Mesenchymal stem cell (in vitro differentiated cells and primary cell): ENCODE results near the gene CRYBG1.

Source experiments
- DNase-seq: peaks from one replicate; pipeline ENCODE4 v3.0.0-alpha.2; 2013
- H2AFZ ChIP-seq: one replicate; pipeline ENCODE4 v1.6.1; 2013; ENCODE audit warnings: low read depth, mild to moderate bottlenecking, control low read depth, inconsistent platforms, low read length, moderate library complexity
- H2AK5ac ChIP-seq: 2 replicates; pipeline ENCODE4 v1.6.1; 2013; ENCODE audit warnings: low read length, moderate library complexity, mild to moderate bottlenecking, inconsistent platforms; ENCODE audit not compliant: severe bottlenecking
- H2BK120ac ChIP-seq: one replicate; pipeline ENCODE4 v1.6.1; 2013; ENCODE audit warnings: low read depth, mild to moderate bottlenecking, inconsistent platforms, low read length, moderate library complexity
- H2BK12ac ChIP-seq, 2 experiments: one replicate each; pipeline ENCODE4 v1.6.1; 2013; ENCODE audit warnings: inconsistent platforms in 2 of 2, low read length in 2 of 2, mild to moderate bottlenecking in 2 of 2, moderate library complexity in 2 of 2, control low read depth in 1 of 2
- H2BK15ac ChIP-seq: one replicate; pipeline ENCODE4 v1.6.1; 2013; ENCODE audit warnings: mild to moderate bottlenecking, low read depth, inconsistent platforms; ENCODE audit not compliant: poor library complexity, severe bottlenecking
- H2BK5ac ChIP-seq: 2 replicates; pipeline ENCODE4 v1.6.1; 2013; ENCODE audit warnings: low read depth, mild to moderate bottlenecking, low read length, control low read depth, inconsistent platforms; ENCODE audit not compliant: poor library complexity, severe bottlenecking
- H3K14ac ChIP-seq, 2 experiments: one replicate each; pipeline ENCODE4 v1.6.1; 2013; ENCODE audit warnings: inconsistent platforms in 2 of 2, low read length in 2 of 2, control low read depth in 1 of 2, mild to moderate bottlenecking in 1 of 2, moderate library complexity in 1 of 2
- H3K18ac ChIP-seq, 2 experiments: one replicate each; pipeline ENCODE4 v1.6.1; 2013; ENCODE audit warnings: inconsistent platforms in 2 of 2, low read length in 2 of 2, control low read depth in 1 of 2, low read depth in 1 of 2, mild to moderate bottlenecking in 1 of 2
- H3K23ac ChIP-seq, 2 experiments: one replicate each; pipeline ENCODE4 v1.6.1; 2013; ENCODE audit warnings: inconsistent platforms in 2 of 2, low read length in 2 of 2, mild to moderate bottlenecking in 2 of 2, moderate library complexity in 2 of 2, control low read depth in 1 of 2
- H3K27ac ChIP-seq: 2 replicates; pipeline ENCODE4 v1.5.1; 2013; ENCODE audit warnings: mild to moderate bottlenecking, moderate library complexity, low read length, control low read depth, inconsistent platforms; ENCODE audit not compliant: poor library complexity, severe bottlenecking
- H3K27me3 ChIP-seq, 2 experiments: 2 replicates each; pipeline versions ENCODE4 v1.6.1 to v1.7.0; 2013; ENCODE audit warnings: low read length in 2 of 2, mild to moderate bottlenecking in 2 of 2, moderate library complexity in 2 of 2, control low read depth in 1 of 2, inconsistent platforms in 1 of 2; ENCODE audit not compliant: control insufficient read depth in 1 of 2, insufficient read depth in 1 of 2
- H3K36me3 ChIP-seq, 2 experiments: 2 replicates each; pipeline versions ENCODE4 v1.6.1 to v1.7.0; 2013; ENCODE audit warnings: low read length in 2 of 2, control low read depth in 1 of 2, inconsistent platforms in 1 of 2, low read depth in 1 of 2, mild to moderate bottlenecking in 1 of 2; ENCODE audit not compliant: insufficient read depth in 2 of 2, control insufficient read depth in 1 of 2
- H3K4ac ChIP-seq, 2 experiments: one replicate each; pipeline ENCODE4 v1.6.1; 2013; ENCODE audit warnings: inconsistent platforms in 2 of 2, low read length in 2 of 2, mild to moderate bottlenecking in 2 of 2, moderate library complexity in 2 of 2, control low read depth in 1 of 2, low read depth in 1 of 2
- H3K4me1 ChIP-seq: 2 replicates; pipeline ENCODE4 v1.6.1; 2013; ENCODE audit warnings: low read depth, low read length, control low read depth; ENCODE audit not compliant: control insufficient read depth, insufficient read depth
- H3K4me2 ChIP-seq: 2 replicates; pipeline ENCODE4 v1.6.1; 2013; ENCODE audit warnings: low read length, mild to moderate bottlenecking, inconsistent platforms; ENCODE audit not compliant: poor library complexity, severe bottlenecking
- H3K4me3 ChIP-seq, 2 experiments: 2 replicates each; pipeline versions ENCODE4 v1.5.1 to v1.7.0; 2013; ENCODE audit warnings: low read length in 2 of 2, mild to moderate bottlenecking in 2 of 2, control low read depth in 1 of 2, low read depth in 1 of 2; ENCODE audit not compliant: insufficient read depth in 1 of 2
- H3K79me1 ChIP-seq: replicated peaks from 2 replicates; pipeline ENCODE4 v1.6.1; 2013; ENCODE audit warnings: mild to moderate bottlenecking, control low read depth, low read length, inconsistent platforms; ENCODE audit not compliant: poor library complexity, severe bottlenecking
- H3K9ac ChIP-seq: 2 replicates; pipeline ENCODE4 v1.7.0; 2013; ENCODE audit warnings: mild to moderate bottlenecking, low read length, moderate library complexity
- H3K9me3 ChIP-seq: 2 replicates; pipeline ENCODE4 v1.7.0; 2013; ENCODE audit warnings: mild to moderate bottlenecking, low read length; ENCODE audit not compliant: control insufficient read depth
- H4K8ac ChIP-seq: one replicate; pipeline ENCODE4 v1.6.1; 2013; ENCODE audit warnings: inconsistent platforms, mild to moderate bottlenecking, low read length, moderate library complexity
- H4K91ac ChIP-seq: one replicate; pipeline ENCODE4 v1.6.1; 2013; ENCODE audit warnings: mild to moderate bottlenecking, low read length, inconsistent platforms
- WGBS: methylation state at CpG from one replicate; pipeline ENCODE4 v1.1.7; 2013; ENCODE audit warnings: mixed read lengths; 5-methylcytosine and 5-hydroxymethylcytosine counted together

CRYBG1 gene

DNA sequence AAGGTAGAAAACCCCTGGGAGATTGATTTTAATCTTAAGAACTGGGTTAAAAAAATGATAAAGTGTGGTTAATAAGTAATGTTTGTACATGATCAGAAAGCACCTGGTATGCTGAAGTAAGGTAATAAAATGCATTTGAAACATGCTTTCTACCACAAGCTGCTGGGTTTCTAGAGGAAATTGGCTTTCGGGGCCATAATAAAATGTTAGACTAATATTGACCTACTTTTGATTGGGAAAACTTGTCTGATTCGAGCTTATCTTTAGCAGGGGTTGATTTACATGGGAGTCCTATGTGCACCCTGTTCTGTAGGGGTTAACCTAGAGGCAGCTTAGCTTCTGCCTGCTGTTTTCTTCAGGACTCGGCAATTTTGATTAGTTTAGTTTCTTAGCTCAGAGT is 50.5 kb downstream of the CRYBG1 start:
- Histone ChIP-seq H3K9ac (no peak overlapping the region), H3K36me3 (no peaks in the 10 kb centered on the region), H3K14ac (no peak overlapping the region), H2BK15ac (no peak overlapping the region), H3K18ac (no peak overlapping the region), H3K4me2 (no peak overlapping the region), H2AFZ (no peak overlapping the region), H3K9me3 (no peaks in the 10 kb centered on the region), H3K79me1 (no peaks in the 10 kb centered on the region), H2BK120ac (no peak overlapping the region), H3K4me3 (no peak overlapping the region), H2AK5ac (no peak overlapping the region), H3K27me3 (peaks cover 19 to 31% of the 10 kb centered on the region in 2 experiments), H4K8ac (no peak overlapping the region), H3K4me1 (no peaks in the 10 kb centered on the region), H2BK12ac (no peak overlapping the region), H3K27ac (no peak overlapping the region), H3K23ac (no peak overlapping the region), H3K4ac (no peak overlapping the region), H2BK5ac (no peak overlapping the region), H4K91ac (no peak overlapping the region)
- no peak for DNase-seq
- WGBS, result 80% methylated on average over 2 of the region's 3 CpGs

DNA sequence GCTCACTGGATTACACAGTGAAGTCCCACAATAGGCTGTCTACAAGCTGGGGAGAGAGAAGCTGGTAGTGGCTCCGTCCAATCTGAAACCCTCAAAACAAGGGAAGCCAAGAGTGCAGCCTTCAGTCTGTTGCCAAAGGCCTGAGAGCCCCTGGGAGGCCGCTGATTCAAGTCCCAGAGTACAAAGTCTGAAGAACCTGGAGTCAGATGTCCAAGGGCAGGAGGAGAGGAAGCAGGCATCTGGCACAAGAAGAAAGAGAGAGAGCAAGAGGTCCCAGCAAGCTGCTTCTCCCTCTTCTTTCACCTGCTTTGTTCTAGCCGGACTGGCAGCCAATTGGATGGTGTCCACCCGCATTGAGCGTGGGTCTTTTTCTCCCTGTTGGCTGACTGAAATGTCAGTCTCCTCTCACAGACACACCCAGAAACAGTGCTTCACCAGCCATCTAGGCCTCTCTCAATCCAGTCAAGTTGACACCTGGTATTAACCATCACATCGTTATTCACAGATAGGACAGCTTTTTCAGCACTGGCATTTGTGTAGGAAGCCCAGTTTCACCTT is 51.2 kb downstream of the CRYBG1 start:
- WGBS, result 87% methylated on average over 6 of the region's 6 CpGs
- Histone ChIP-seq H3K4me1 (no peaks in the 10 kb centered on the region), H4K91ac (no peak overlapping the region)

DNA sequence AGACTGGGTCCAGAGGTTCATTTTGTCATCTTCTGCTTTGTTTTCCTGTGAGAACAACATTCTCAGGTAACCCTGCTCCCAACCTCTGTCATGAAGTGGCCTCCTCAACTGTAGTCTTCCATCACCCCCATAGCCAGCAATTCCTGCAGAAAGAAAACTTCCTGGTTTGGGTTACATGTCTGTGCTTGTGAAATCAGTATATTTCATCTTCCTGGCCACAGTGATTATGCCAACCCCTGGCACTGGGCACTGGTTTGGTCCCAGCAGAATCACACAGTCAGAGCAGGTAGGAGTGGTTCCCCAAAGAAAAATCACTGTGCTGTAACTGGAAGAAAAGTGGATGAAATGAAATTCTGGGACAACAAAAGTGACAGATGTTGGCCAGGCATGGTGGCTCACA is 52.5 kb downstream of the CRYBG1 start:
- Histone ChIP-seq H3K9ac (no peak overlapping the region), H2AK5ac (no peak overlapping the region), H3K4me3 (no peak overlapping the region), H3K9me3 (no peaks in the 10 kb centered on the region), H3K27me3 (peaks cover 28 to 43% of the 10 kb centered on the region in 2 experiments), H3K36me3 (no peaks in the 10 kb centered on the region), H3K4me2 (no peak overlapping the region), H3K14ac (no peak overlapping the region), H2BK12ac (no peak overlapping the region), H4K91ac (no peak overlapping the region), H3K18ac (no peak overlapping the region), H2BK120ac (no peak overlapping the region), H2BK5ac (no peak overlapping the region), H2BK15ac (no peak overlapping the region), H3K79me1 (no peaks in the 10 kb centered on the region), H3K23ac (no peak overlapping the region), H3K27ac (no peak overlapping the region), H2AFZ (no peak overlapping the region), H4K8ac (no peak overlapping the region), H3K4me1 (no peaks in the 10 kb centered on the region), H3K4ac (no peak overlapping the region)
- DNase-seq, result no peak

More for the DNA sequence above, 51.2 kb downstream of the CRYBG1 start:
- H3K79me1 ChIP-seq, result no peaks in the 10 kb centered on the region
- no peak overlapping the region for H3K4me2 ChIP-seq
- DNase-seq, result no peak
- no peak overlapping the region for H3K18ac ChIP-seq
- no peak overlapping the region for H4K8ac ChIP-seq
- H3K14ac ChIP-seq, result no peak overlapping the region
- no peak overlapping the region for H3K9ac ChIP-seq
- no peak overlapping the region for H3K4me3 ChIP-seq
- H2BK120ac ChIP-seq, result no peak overlapping the region
- H3K4ac ChIP-seq, result no peak overlapping the region
- H3K23ac ChIP-seq, result no peak overlapping the region
- no peak overlapping the region for H2AFZ ChIP-seq
- H3K9me3 ChIP-seq, result no peaks in the 10 kb centered on the region
- no peak overlapping the region for H2BK15ac ChIP-seq
- no peak overlapping the region for H2AK5ac ChIP-seq
- H2BK5ac ChIP-seq, result no peak overlapping the region
- H2BK12ac ChIP-seq, result no peak overlapping the region
- no peak overlapping the region for H3K27ac ChIP-seq
- H3K36me3 ChIP-seq, result no peaks in the 10 kb centered on the region
- H3K27me3 ChIP-seq, result peaks cover 21 to 34% of the 10 kb centered on the region in 2 experiments

DNA sequence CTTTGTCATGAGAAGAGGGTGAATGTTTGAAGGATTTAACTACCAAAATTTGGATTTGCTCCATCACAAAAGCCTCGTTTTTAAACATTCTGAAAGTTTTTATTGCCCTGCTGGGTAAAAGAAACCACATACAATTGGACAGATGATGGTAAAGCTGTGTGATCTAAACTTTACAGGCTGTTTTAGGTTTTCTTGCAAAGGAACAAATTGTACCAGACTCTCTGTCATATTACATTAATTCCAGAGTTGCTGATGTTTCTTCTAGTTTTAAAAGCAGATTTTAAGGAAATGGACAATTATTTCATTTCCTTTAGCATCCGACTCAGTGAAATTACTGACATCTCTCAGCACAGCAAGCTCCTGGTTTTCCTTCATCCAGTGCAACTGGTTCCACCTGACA is 53.2 kb downstream of the CRYBG1 start:
- Histone ChIP-seq H2BK120ac (no peak overlapping the region), H3K27ac (no peak overlapping the region), H3K18ac (no peak overlapping the region), H3K4ac (no peak overlapping the region), H3K4me3 (no peak overlapping the region), H3K27me3 (peaks cover 28 to 43% of the 10 kb centered on the region in 2 experiments), H3K9ac (no peak overlapping the region), H4K8ac (no peak overlapping the region), H3K36me3 (no peaks in the 10 kb centered on the region), H3K23ac (no peak overlapping the region), H3K4me1 (no peaks in the 10 kb centered on the region), H2BK5ac (no peak overlapping the region), H2AFZ (no peak overlapping the region), H2AK5ac (no peak overlapping the region), H4K91ac (no peak overlapping the region), H2BK15ac (no peak overlapping the region), H3K79me1 (no peaks in the 10 kb centered on the region), H3K9me3 (no peaks in the 10 kb centered on the region), H2BK12ac (no peak overlapping the region), H3K14ac (no peak overlapping the region), H3K4me2 (no peak overlapping the region)
- 91% methylated on average over 1 of the region's 2 CpGs for WGBS
- DNase-seq, result no peak
